Measurements from ENCODE around the gene KLHDC7B. TPM values are rescaled to one million over a fixed set of nuclear protein-coding genes. Genes with fewer than 3 reads are reported as not detected.
"Not testable (repeated sequence)": the region's sequence is repeated elsewhere in the genome, so short reads cannot be mapped to it uniquely, and the experiment has no call there.

Gene KLHDC7B
- polyA plus RNA-seq, 4 donors, result 0.07 to 0.46 (median 0.18) TPM

DNA sequence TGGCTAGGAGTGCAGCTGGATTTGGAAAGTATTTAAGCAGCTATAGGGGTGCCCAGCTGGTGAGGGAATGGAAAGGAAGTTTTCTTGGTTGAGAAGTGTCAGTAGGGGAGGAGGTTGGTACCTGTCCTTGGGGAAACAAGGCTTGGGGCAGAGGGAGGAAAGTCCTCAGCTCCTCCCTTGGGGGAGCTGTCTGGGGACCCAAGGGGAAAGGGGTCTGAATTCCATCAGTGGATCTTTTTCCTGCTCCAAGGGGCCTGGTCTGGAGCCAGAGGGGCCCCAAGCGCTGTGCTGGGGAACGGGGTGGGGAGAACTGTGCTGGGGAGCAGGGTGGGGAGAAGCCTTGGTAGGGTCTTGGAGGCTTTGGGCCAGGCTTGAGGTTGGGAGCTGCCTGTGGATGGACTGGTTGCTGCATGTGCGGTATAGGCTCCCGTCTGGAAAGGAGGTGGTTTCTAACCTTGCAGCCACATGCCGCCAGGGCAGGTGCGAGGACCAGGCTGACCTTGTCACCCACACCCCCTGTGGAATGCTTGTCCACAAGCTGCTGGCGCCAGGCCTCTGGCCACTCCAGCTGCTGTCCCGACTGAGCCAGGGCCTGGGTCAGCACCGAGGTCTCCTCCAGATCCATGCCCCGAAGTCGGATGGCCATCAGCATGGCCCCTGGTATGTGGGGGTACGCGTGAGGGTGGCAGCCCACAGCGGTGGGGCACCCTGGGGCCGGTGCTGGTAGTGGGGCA lies 16.9 kb upstream of the KLHDC7B start:
- no peak for DNase-seq (ENCODE audit: low read depth in 4 of 4, low spot score in 3 of 4)

DNA sequence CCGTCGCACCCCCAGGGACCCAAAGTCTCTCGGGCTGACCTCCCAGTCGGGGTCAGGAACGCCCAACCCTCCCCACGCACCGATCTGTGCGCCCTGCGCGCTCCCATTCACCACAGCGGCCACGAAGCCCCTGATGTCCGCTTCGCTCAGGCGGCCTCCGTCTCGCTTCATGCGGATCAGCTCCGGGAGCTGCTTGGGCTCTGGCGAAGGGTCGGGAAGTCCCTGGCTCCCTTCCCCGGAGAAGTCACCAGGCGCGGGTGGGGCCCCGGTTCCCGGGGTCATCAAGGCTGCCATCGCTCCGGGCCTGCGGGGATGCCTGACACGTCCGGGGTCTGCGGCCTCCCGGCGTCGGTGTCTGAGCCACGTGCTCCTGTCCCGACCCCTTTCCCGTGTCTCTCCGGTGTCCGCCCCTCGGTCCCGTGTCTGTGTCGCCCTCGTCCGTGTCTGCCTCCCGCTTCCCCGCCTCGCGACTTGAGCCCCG lies 16.2 kb upstream of the KLHDC7B start:
- DNase-seq (ENCODE audit: low read depth in 4 of 4, low spot score in 3 of 4), result no peak

DNA sequence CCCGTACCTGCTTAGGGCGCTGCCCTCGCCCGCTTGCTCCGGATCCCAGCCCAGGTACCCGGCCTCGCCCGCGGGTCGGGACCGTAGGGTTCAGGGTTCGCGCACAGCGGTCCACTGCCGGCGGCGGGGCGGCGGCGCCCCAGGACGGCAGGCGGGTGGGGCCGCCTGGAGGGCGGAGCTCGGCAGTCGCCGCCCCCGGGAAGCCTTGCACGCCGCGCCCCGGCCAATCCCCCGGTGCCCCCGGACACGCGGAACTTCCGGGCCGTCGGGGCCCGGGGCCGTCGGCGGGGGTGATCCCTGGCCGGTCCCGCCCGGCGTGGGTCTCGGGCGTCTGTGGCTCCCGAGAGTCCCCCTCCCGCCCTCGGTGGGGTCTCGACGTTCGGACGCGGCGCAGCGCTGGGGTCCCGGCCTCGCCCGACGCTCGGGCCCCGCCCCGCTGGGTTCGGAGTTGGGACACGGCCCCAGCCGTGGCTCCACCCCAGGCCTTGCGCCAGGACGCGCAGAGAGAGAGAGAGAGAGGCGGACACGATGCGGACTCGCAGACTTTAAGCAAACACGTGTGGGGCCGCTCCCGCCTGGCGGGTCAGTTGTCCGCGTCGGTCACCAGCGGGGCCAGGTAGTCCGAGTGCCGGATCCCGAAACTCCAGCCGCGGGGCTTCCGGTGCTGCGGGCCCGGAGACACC lies 15.7 kb upstream of the KLHDC7B start, which contains the start of gene TYMP:
TYMP (minus strand) TSS at position 116 of the 683 bp plus-strand sequence. CDS start 303 bp downstream, outside the sequence.
- no peak for DNase-seq (ENCODE audit: low read depth in 4 of 4, low spot score in 3 of 4)

DNA sequence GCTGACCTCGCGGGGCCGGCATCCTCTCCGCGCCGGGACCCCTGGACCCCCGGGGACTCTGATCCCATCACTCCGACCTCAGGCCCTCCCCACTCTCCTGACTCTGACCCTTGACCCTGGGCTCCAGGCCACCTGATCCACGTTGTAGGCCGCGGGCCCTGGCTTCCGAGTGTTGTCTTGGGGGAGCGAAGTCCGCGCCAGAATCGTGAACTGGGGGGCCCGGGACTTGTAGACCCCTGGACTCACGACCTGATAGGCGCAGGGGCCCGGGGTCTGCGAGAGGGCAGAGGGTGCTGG lies 15.2 kb upstream of the KLHDC7B start:
- no peak for DNase-seq (ENCODE audit: low read depth in 4 of 4, low spot score in 3 of 4)

DNA sequence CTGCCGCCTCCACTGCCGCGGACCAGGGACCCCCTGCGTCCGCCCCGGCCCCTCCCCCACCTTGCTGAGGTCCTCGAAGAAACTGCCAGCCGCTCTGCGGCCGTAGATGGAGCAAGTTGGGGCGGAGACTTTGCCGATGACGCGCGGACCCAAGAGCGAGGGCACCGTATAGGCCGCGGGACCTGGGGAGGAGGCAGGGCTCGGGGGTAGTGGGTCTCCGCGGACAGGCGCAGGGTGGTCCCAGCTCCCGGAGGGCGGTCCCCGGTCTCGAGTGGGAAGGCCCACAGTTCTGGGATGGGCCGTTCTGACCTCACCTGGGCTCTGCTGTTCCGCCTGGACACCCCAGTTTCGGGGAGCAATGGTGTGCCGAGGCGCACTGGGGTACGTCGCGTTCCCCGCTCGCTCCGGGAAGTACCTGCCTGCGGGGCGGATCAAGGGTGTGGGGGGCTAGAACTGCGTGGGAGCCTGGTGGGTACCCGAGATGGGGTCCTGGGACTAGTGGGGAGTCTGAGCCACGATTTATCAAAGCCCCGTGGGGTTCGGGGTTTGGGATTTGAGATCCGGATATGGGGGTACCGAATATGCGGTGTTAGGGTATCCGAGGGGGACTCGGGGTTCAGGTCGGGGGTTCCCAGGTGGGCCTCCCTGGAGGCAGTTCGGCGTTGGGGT lies 14.7 kb upstream of the KLHDC7B start:
- no peak for DNase-seq (ENCODE audit: low read depth in 4 of 4, low spot score in 3 of 4)

DNA sequence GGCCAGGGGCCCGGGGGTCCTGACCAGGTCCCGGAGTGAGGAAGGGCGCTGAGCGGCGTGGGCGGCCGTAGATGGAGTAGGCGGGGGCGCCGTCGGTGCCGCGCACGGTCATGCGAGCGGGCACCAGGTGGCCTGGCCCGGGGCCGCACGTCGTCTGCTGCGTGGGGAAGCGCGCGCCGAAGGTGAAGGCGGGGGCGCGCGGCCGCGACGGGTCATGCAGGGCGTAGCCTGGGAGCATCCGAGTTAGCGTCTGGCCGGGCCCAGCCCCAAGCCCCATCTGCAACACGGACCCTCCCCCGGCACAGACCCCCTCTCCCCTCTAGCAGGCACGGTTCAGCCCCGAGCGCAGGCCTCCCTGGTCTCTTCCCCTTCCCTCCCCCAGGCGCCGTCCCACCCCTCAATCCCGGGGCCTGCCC lies 14.1 kb upstream of the KLHDC7B start:
- no peak for DNase-seq (ENCODE audit: low read depth in 4 of 4, low spot score in 3 of 4)

DNA sequence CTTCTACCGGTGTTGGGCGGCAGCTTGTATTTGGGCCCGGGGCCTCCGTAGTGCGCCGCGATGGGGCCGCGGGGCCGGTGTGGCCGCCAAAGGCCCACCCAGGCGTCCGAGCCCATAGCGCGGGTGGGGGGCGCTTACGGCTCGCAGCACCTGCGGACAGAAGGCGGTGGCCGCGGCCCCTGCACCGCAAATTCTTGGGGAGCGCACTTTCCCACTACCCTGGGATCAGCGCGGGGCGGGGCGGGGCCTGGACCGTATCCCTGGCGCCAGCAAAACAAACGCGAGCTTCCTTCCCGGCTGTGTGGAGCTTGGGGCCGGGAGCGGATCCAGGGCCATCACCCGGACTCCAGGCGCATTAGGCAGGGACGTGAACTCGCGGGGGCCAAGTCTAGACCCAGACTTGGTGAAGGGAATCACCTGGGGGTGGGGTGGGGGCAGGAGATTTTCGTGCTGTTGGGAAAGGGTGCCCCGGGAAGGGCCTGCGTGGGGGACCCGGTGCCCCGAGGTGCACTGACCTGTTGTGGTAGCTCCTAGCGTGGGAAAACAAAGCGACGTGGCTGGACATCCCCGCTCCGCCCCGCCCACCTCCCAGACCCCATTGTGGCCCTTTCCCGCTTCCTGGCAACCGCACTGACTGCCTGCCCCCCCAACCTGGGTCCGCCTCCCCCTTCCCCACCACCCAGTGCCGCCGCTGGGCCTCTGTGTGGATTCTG lies 13.6 kb upstream of the KLHDC7B start:
- no peak for DNase-seq (ENCODE audit: low read depth in 4 of 4, low spot score in 3 of 4)

DNA sequence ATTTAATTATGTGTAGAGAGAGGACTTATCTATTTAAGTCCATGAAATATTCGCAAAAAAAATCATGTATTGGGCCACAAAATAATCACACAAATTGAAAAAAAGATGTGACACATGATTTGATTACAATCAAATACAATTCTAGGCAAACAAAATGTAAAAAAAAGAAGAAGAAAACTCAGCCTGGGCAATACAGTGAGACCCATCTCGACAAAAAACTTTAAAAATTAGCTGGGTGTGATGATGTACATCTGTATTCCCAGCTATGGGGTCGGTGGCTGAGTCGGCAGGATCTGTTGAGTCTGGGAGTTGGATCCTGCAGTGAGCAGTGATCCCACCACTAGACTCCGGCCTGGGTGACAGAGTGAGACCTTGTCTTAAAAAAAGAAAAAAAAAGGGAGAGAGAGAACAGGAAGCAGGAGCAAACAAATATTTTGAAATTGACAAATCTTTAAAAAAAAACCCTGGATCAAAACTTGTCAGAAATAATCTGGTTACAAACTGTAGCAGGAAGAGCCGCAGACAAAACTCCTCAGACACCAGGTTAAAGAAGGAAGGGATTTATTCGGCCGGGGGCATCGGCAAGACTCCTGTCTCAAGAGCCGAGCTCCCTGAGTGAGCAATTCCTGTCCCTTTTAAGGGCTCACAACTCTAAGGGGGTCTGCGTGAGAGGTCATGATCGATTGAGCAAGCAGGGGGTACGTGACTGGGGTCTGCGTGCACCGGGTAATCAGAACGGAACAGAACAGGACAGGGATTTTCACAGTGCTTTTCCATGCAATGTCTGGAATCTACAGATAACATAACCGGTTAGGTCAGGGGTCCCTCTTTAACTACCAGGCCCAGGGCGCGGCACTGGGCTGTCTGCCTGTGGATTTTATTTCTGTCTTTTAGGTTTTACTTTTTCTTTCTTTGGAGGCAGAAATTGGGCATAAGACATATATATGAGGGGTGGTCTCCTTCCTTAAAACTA lies 12.6 kb upstream of the KLHDC7B start:
- DNase-seq (ENCODE audit: low read depth in 4 of 4, low spot score in 3 of 4), result no peak

DNA sequence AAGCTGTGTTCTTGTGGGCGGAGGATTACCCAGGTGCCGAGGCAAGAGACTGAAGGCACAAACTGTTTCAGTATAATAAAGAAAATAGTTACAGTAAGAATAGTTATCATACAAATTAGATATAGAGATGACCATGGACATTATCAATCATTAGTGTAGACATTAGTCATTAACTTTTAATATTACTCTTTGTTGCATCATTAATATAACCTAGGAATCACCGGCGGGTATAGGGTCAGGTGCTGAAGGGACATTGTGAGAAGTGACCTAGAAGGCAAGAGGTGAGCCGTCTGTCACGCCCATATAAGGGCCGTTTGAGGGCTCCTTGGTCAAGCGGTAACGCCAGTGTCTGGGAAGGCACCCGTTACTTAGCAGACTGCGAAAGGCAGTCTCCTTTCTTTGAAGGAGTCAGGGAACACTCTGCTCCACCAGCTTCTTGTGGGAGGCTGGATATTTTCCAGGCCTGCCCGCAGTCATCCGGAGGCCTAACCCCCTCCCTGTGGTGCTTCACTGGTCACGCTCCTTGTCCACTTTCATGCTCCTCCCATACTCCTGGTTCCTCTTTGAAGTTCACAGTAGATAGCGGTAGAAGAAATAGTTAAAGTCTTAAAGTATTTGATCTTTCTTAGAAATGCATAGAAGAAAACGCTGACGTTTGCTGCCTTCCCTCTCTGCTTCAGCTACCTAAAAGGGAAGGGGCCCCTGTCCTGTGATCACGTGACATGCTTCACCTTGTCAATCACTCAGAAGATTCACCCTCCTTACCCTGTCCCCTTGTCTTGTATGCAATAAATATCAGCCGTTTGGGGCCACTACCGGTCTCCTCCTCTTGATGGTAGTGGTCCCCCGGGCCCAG lies 11.6 kb upstream of the KLHDC7B start:
- not testable (repeated sequence) for DNase-seq (ENCODE audit: low read depth in 4 of 4, low spot score in 3 of 4)

DNA sequence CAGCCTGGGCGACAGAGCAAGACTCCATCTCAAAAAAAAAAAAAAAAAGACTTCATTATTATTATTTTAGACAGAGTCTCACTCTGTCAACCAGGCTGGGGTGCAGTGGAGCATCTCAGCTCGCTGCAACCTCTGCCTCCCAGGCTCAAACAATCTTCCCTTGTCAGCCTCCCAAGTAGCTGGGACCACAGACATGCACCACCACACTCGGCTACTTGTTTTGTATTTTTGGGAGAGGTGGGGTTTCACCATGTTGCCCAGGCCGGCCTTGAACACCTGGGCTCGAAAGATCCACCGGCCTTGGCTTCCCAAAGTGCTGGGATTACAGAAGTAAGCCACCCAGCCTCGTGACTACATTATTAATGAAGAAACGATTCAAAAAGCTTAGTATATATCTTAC lies 10.6 kb upstream of the KLHDC7B start:
- DNase-seq (ENCODE audit: low read depth in 4 of 4, low spot score in 3 of 4), result no peak

DNA sequence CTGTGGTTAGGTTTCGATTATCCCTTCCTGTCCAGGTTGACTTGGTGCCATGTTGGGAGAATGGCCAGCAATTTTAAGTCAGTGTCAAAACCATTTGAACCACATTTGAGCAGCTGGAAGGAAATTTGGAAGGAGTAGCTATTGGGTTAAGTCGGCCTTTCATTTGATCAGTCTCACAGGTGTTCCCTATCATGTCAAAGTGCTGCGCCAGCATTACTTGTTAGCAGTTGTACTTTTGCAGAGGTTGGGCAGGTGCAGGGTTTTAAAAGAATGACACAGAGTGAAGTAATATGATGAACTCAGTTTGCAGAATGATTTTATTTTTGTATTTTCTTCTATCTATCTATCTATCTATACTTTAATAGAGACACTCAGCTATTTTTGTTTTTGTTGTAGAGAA lies 9.5 kb upstream of the KLHDC7B start:
- no peak for DNase-seq (ENCODE audit: low read depth in 4 of 4, low spot score in 3 of 4)

DNA sequence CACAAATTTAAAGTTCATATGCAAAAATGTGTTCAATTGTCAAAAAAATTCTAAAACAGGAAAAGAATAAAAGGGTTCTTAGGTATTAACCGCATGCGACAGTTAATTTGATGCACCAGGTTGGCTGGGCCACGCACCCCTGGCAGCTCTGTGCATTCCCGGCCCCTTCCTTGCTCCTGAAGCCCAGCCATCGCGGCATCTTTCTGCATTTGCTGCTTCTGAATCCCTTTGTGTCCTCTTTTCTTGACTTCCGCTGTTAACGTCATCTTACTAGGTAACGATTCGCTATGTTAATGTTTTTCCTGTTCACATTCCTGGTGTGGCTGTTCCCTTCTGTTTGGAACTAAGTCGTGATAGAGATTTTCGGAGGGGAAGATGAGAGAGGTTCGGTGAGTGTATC lies 7.9 kb upstream of the KLHDC7B start:
- DNase-seq (ENCODE audit: low read depth in 4 of 4, low spot score in 3 of 4), result no peak

DNA sequence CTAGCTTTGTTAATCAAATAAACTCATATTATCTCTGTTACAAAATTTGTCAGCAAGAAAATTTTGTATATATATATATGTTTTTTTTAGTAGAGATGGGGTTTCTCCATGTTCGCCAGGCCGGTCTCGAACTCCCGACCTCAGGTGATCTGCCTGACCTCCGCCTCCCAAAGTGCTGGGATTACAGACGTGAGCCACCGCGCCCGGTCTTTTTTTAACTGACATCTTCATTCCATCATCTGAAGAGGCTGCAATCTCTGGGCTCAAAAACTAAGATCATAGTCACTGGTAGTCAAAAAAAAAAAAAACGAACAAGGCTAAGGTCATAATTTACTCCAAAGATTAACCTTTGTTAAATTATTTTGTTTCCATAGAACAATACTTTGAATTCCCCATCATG lies 5.3 kb upstream of the KLHDC7B start:
- no peak for DNase-seq (ENCODE audit: low read depth in 4 of 4, low spot score in 3 of 4)

DNA sequence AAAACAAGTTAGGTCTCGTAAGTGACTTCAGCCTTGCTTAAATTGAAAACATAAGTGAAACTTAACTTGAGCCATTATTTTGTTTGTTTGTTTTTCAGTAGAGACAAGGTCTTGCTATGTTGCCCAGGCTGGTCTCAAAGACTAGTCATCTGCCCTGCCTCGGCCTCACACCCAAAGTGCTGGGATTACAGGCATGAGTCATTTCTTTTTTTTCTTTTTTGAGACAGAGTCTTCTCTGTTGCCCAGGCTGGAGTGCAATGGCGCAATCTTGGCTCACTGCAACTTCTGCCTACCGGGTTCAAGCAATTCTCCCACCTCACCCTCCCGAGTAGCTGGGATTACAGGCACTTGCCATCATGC lies 4.1 kb upstream of the KLHDC7B start:
- not testable (repeated sequence) for DNase-seq (ENCODE audit: low read depth in 4 of 4, low spot score in 3 of 4)

DNA sequence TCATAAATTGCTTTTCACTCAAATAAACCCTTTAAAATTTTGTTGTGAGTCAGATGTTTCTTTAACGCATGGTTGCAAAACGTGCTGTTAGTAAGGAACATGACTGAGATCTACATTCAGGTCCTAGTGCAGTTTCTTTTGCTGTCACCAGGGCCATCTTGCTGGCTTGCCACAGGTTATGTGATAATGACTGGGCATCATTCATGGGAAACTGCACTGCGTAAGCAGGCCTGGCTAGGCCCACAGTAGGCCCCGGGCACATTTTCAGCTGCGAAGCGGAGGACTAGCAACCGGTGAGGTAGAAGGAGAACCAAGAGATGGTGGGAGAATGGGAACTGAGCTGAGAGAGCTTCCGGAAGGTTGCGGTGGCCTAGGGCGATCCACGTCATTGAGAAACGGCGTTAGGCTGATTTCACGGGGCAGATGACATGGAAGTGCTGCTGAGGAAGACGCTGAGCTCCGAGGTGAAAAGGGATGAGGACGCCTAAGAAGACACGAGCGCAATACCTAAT lies 3.2 kb upstream of the KLHDC7B start:
- DNase-seq (ENCODE audit: low read depth in 4 of 4, low spot score in 3 of 4), result no peak

DNA sequence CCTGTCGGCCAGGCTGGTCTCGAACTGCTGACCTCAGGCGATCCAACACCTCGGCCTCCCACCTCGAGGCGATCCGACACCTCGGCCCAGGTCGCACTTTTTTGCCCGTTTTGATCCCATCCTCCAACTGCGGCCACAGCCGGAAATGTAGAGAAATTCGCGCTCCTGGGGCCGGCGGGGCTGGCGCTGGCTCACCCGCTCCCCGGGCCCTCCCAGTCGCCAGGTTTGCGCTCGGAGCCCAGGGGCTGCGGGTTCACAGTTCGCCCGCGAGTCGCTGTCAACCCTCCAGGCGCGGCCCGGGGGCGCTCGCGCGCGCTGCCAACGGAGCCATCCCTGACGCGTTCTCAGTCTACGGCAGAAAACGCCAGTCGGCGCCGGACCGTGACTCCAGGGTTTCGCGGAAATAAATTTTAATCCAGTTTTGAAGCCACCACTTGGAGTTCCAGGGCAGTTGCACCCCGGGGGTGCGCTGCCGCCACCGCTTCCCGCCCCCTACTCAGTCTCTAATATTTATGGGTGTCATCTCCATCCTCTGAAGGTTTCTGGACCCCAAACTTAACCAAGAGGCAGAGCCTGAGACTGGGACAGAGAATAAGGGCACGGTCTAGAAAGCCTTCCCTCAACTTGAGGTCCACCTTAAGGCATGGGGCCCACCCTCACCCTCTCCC lies 1.5 kb upstream of the KLHDC7B start:
- DNase-seq (ENCODE audit: low read depth in 4 of 4, low spot score in 3 of 4), result no peak

DNA sequence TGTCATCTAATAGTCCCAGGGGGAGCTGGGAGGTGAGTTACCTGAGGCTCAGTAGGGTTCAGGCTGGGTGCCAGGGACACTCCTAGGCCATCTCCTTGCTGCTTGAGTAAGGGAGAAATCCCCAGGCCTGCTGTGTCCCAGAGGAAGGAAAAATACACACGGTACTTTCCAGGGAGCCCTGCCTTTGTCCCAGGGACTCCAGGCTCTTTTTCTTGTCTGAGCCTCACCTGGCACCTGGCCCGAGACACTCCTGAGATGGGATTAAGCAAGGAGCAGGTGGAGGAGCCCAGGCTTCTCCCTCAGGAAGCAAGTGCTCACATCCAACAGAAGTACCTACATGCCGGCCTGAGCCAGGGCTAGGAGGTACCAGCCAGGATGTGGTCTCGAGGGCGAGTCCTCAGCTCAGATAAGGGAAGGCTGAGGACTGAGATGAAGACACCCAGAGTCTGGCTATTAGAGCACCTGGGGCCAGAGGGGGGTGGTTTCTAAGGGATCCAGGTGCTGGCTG lies 899 bp upstream of the KLHDC7B start:
- DNase-seq (ENCODE audit: low read depth in 4 of 4, low spot score in 3 of 4), result no peak
